H1 (cell line): ENCODE data around the gene CAVIN1. TPM values are rescaled to one million over a fixed set of nuclear protein-coding genes. Genes with fewer than 3 reads are reported as not detected.

Experiments
- ATF3 ChIP-seq: IDR thresholded peaks from 2 replicates; pipeline ENCODE4 v1.6.1; 2011; ENCODE audit warnings: low read depth, mild to moderate bottlenecking, low read length; ENCODE audit not compliant: insufficient read depth
- CBX5 ChIP-seq: fragments of 300-800, 300-1000 bp; sonication (generic); IDR thresholded peaks from 2 replicates; pipeline ENCODE4 v1.7.1; 2016; ENCODE audit warnings: antibody characterized with exemption, low read length, low read depth
- CHD7 ChIP-seq: fragments of 300-600 bp; sonication (generic); IDR thresholded peaks from 2 replicates; pipeline ENCODE4 v1.7.1; 2012; ENCODE audit warnings: low read length, moderate library complexity, mild to moderate bottlenecking, inconsistent platforms; ENCODE audit not compliant: insufficient replicate concordance
- GTF2F1 ChIP-seq: IDR thresholded peaks from 2 replicates; pipeline ENCODE4 v1.6.1; 2012; ENCODE audit warnings: low read depth, low read length, improper control_type of control experiment, borderline replicate concordance
- KDM1A ChIP-seq: fragments of 200-600, 300-600 bp; sonication (generic); IDR thresholded peaks from 2 replicates; pipeline ENCODE4 v1.7.1; 2016; ENCODE audit warnings: mild to moderate bottlenecking, low read length, borderline replicate concordance
- POLR2AphosphoS5 ChIP-seq: IDR thresholded peaks from 2 replicates; pipeline ENCODE4 v1.6.1; 2011; ENCODE audit warnings: low read depth, low read length
- SIN3A ChIP-seq, 2 experiments: IDR thresholded peaks in 1 of 2; conservative IDR thresholded peaks in 1 of 2; 2 replicates each; pipeline ENCODE4 v1.6.1; 2011 to 2012; ENCODE audit warnings: low read length in 2 of 2, improper control_type of control experiment in 1 of 2, low read depth in 1 of 2, mild to moderate bottlenecking in 1 of 2
- SRF ChIP-seq: IDR thresholded peaks from 2 replicates; pipeline ENCODE4 v1.6.1; 2011; ENCODE audit warnings: mild to moderate bottlenecking, low read depth, low read length, moderate library complexity
- polyA plus RNA-seq, 7 experiments: library from polyadenylated mRNA; depleted of rRNA in 3 of 7; stranded (reverse) in 5 of 7; unstranded in 2 of 7; fragments of >200 nt in 5 of 7; fragments of 200-250 nt in 2 of 7; gene quantifications; 1 replicate in 5 of 7; 2 replicates in 1 of 7; 4 replicates in 1 of 7; pipeline versions ENCODE4 v1.2.1 to v1.2.3, GENCODE V29; 2011 to 2013; ENCODE audit warnings: missing spikeins in 2 of 7, mixed read lengths in 2 of 7
- total RNA-seq: library from RNA; stranded (reverse); fragmentation: NEBNext Ultra II Directional; extraction: Animal tissue kit (Norgen Biotek cat#: 25700); gene quantifications from 2 replicates; pipeline ENCODE4 v1.2.1, GENCODE V29; 2021

The CAVIN1 gene
- total and polyA plus RNA-seq, 2 of the 8 experiments (the other 6 are each of a cell fraction or from before 2014, with no cell fraction given) = 16.2 to 41.6 TPM

GRCh38 chr17:42399948-42400843 is 22.9 kb downstream of the CAVIN1 start (continued):
- TF ChIP-seq CHD7 = no peak
- TF ChIP-seq POLR2AphosphoS5 = no peak
- TF ChIP-seq SIN3A (conservative IDR thresholded peaks at IDR 0.05 in 1 of 2, IDR thresholded peaks at IDR 0.05 in 1 of 2; ENCODE audit: low read depth in 1 of 2, low read length in 2 of 2) = no peak
- TF ChIP-seq ATF3 = no peak
- TF ChIP-seq SRF = no peak
- no peak for TF ChIP-seq KDM1A
- no peak for TF ChIP-seq GTF2F1
- TF ChIP-seq CBX5 = no peak
- TF ChIP-seq, all 59 proteins: peak for 0
